Stimulated activated CD4-positive, alpha-beta T cell treated with anti-CD3 and anti-CD28 coated beads, Interleukin-2, amount 100 ng/mL, for 24 hours (primary cell): ENCODE results near the gene FUS.
"Not testable (repeated sequence)": the region's sequence is repeated elsewhere in the genome, so short reads cannot be mapped to it uniquely, and the experiment has no call there.

Experiments used
- DNase-seq, 2 donors: peaks; one replicate each; pipeline ENCODE4 v3.0.0-alpha.2; 2020

FUS gene

GRCh38 chr16:31144418-31144817 is 35.5 kb upstream of the FUS start:
- DNase-seq = not testable (repeated sequence)

GRCh38 chr16:31145398-31145990 is 34.4 kb upstream of the FUS start:
- no peak for DNase-seq

DNA sequence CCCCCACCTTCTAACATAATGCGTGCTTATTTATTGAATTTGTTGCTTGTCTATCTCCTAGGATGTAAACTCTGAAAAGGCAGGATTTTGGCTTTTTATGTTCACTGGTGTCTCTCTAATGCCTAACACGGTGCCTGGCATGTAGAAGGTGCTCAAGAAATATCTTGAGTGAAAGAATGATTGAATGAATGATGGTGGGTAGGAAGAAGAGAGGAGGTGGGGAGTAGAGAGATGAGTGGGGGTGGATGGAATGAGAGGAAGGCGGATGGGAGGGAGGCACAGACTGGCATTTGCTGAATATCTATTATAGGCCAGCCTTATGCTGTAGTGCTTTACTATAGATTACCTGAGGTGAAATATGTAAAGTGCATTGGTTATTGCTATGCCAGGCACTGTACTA is 32.4 kb upstream of the FUS start:
- no peak for DNase-seq

DNA sequence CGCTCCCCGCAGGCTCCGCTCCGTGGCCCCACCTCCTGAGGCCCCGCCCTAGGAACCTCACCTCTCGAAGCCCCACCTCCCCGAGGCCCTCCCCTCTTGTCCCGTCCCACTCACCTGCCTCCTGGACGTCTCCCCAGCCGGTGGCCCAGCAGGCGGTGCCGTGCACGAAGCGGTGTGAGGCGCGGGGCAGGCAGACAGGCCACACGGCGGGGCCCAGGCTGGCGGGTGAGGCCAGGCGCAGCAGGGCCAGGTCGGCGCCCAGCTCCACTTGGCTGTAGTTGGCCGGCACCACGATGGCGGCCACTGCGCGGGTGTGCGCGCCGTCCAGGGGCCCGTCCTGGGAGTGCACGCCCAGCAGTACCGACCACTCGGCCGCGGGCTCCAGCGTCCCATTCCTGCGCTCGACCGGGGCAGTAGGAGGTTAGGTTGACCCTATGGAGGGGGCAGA is 31.6 kb upstream of the FUS start:
- peak in 1 of 2 donors; percentile 11 for DNase-seq

- DNase-seq = no peak
Measured at GRCh38 chr16:31148896-31149295, 31.0 kb upstream of the FUS start.

- DNase-seq = no peak
Measured at GRCh38 chr16:31149332-31149731, 30.6 kb upstream of the FUS start.

DNA sequence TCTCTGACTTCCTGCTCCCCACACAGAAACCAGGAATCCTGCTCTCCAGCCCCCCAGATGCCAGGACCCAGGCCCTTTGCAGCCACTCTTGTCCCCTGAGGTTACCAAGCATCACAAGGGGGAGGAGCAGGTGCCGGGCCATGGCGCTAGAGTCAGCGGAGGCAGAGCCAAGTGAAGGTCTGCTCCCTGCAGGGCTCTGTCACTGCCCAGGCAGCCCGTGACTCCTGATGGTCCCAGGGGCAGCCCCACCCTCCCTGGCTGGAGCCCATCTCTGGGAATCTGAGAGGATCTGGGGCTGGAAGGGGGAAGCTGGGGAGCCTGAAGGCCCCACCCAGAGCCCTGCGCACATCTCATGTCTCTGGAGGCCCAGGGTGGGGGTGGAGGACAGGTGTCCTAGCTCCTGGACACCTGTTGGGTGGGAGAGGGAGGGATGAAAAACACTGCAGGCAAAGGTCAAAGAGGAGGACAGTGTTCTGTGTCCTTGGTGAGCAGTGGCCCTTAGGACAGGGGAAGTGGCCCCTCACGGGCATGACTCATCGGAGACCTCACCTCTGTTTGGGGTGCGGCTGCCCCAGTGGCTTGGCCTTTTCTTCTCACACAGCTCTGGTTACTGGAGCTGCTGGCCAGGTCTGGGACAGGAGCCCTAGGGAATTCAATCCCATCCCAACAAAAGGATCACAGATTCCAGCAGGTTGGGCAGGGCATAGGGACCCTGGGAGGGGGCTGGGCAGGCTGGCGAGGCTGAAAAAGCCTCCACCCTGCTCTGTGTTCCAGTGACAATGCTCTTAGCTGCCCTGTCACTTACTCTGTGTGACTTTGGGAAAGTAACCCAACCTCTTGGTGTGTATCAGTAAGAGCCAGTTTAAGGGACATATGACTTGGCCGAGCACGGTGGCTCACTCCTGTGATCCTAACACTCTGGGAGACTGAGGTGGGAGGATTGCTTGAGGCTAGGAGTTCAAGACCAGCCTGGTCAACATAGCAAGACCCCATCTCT is 29.7 kb upstream of the FUS start, which contains the start of gene PRSS36:
TSS of gene PRSS36 (minus strand) at position 173 of the 997 bp plus-strand sequence. CDS start at position 142, 31 bp downstream.
- DNase-seq = no peak

GRCh38 chr16:31150976-31151375 is 29.0 kb upstream of the FUS start:
- not testable (repeated sequence) for DNase-seq

GRCh38 chr16:31157136-31157535 is 22.8 kb upstream of the FUS start:
- DNase-seq = no peak

GRCh38 chr16:31167315-31167714 is 12.6 kb upstream of the FUS start:
- DNase-seq = no peak

GRCh38 chr16:31168848-31169247 is 11.1 kb upstream of the FUS start:
- no peak for DNase-seq

DNA sequence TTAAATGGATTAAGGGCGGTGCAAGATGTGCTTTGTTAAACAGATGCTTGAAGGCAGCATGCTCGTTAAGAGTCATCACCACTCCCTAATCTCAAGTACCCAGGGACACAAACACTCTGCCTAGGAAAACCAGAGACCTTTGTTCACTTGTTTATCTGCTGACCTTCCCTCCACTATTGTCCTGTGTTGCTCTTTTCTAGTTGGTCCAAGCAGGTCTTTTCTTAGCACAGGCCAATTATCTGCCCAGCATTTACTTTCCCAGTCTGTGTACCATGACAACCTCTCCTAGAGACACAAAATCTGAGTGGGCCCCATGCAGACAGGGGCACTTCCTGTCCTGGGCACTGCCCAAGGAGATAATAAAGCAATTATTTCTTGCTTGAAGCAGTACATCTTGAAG is 9.9 kb upstream of the FUS start:
- not testable (repeated sequence) for DNase-seq

- DNase-seq = peak; percentile 46 to 51
Measured at GRCh38 chr16:31177136-31177535, 2.8 kb upstream of the FUS start.

DNA sequence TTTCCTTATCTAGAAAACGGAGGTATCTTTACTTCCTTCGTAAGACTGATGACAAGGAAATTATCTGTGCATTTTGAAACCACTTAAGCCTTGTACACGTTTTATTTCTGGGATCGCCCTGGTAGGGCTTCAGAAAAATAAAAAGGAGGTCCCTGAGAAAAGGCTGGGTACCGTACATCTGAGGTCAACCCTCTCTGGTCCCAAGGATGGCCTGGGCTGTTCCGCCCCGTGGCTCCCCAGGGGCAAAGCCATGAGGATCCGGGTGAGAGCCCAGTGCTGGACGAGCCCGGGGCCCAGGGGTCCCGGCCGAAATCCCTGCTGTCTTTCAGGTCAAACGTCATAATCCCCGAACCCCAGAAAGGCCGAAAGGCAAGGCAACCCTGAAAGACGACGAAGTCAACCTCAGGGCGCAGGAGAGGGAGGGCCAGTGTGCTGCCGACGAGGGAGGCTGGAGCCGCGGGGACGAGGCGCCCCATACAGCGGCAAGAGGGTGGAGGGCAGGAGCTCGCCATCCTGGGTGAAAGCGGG is 656 bp upstream of the FUS start:
- DNase-seq = no peak

DNA sequence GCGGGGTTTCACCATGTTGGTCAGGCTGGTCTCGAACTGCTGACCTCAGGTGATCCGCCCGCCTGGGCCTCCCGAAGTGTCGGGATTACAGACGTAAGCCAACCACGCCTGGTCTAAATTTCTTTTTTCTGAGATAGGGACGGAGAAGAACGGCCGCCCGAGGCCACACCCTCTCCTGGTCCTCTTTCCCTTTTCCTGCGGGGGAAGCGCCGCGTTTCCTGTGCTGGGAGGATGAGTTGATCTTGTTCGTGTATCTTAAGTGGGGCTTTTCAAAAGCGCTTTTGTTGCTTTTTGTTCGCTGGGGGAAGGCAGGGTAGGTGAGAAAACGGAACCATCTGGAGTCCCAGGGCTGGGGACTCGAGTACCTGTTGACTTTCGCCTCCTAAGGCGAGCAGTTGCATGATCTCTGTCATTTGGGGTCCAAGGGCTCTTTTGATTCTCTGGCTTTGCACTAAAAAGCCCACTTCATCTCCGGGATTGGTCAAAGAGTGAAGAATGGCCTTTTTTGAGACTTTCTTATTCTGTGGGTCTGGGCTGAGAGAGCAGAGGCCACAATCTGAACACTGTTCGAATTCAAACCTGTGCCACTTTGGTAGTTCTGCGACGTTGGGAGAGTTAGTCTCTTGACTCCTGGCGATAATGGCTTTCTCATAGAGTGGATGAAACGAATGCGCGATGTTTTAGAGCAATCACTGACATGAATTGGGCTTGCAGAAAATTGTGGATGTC is 1.3 kb downstream of the FUS start:
- DNase-seq = peak; percentile 48 to 53

DNA sequence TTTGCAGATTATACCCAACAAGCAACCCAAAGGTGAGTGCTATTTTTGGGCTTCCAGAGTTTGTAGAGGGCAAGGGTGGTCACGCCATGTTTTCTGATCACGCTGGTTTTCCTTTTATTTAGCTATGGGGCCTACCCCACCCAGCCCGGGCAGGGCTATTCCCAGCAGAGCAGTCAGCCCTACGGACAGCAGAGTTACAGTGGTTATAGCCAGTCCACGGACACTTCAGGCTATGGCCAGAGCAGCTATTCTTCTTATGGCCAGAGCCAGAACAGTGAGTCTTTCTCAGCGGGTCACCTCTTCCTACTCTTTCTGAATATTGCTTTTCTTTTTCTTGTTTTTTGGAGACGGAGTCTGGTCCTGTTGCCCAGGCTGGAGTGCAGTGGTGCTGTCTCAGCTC is 2.5 kb downstream of the FUS start:
- no peak for DNase-seq

- no peak for DNase-seq
Measured at GRCh38 chr16:31183432-31184428, 3.8 kb downstream of the FUS start.

GRCh38 chr16:31184888-31185287 is 4.9 kb downstream of the FUS start:
- DNase-seq = no peak

DNA sequence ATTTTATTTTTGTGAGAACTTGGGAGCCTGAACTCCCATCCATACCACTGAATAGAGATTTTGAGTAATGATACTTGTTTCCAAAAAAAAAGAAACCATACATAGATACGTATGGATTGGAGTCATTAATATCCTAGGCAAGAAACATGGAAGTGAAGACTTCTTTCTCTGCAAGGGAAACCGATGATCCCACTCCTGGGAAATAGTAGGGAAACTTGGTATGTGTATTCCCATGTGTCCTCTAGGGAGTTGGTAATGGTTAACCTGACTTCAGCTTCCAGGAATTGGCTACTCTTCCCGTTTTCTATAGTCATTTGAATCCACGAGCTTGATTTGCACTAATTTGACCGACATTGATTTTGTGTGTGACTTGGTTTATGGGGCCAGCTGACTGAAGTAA is 5.4 kb downstream of the FUS start:
- DNase-seq = no peak

GRCh38 chr16:31186176-31186575 is 6.2 kb downstream of the FUS start:
- DNase-seq = no peak

DNA sequence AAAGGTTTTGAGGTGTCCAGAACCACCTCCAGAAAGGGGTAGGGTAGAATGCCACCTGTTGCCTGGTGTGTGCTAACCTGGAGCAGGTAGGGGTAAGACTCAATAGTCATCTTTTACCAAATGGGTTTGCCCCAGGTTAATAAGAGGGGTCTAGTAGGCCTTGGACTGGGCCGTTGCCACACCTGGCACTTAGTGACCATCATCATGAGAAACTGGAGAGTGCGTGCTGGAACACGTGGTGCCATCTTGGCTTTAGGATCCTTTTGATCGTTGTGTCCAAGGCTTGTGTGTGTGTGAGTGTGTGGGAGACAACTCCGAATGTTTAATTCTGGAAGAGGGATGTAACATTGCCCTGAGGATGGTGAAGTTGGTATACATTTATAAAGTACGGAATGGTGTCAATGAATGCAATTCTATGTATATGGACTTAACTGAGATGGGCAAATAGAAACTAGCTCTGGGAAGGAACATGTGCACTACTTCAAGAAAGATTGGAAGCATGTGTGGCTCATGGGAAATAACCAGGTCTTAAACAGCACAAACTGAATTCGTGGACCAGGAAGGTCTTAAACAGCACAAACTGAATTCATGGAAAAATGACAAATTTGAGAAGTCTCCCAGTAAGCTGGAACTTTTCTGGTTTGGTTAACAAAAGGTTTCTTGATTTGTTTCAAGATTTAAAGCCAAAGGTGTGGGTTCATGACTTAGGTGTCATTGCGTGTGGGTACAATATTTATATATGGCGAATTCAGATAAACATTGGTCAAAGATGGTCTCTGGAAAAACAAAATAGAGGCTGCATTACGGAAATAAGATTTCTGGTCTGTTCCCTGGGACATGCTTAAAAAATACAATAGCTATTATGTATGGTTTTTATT is 7.2 kb downstream of the FUS start:
- no peak for DNase-seq
